ENCODE data around the gene KRT6B. TPM values are rescaled to one million over a fixed set of nuclear protein-coding genes. Genes with fewer than 3 reads are reported as not detected.

KRT6B gene
- total and polyA plus RNA-seq, 9 of the 15 experiments (the other 6 are each of a cell fraction or from before 2014, with no cell fraction given): not detected

- H3K36me3 ChIP-seq (ENCODE audit: control insufficient read depth, insufficient read depth, low read length): no peaks in the 10 kb centered on the region
- H3K9me3 ChIP-seq (replicated peaks; ENCODE audit: control insufficient read depth, insufficient read depth, low read depth, low read length): no peaks in the 10 kb centered on the region
- no peak overlapping the region for H3K9ac ChIP-seq (ENCODE audit: insufficient read depth in 1 of 2, low read depth in 2 of 2, low read length in 2 of 2)
- no peaks in the 10 kb centered on the region for H3K4me1 ChIP-seq (replicated peaks in 1 of 2; ENCODE audit: control insufficient read depth in 2 of 2, insufficient read depth in 2 of 2, low read length in 2 of 2)
- CTCF ChIA-PET (ENCODE audit: low intra/inter-chr PET ratio): no interaction called here
- no peaks in the 10 kb centered on the region for H4K20me1 ChIP-seq (replicated peaks; ENCODE audit: control insufficient read depth, insufficient read depth, low read length)
- TF ChIP-seq RFX7 (CRISPR knock-in tag; IDR thresholded peaks at IDR 0.05) (no peak), BACH1 (tag; IDR thresholded peaks at IDR 0.05) (no peak), PATZ1 (CRISPR knock-in tag; IDR thresholded peaks at IDR 0.05; ENCODE audit: borderline replicate concordance) (no peak), HES1 (IDR thresholded peaks at IDR 0.05; ENCODE audit: low read depth) (no peak), CEBPZ (IDR thresholded peaks at IDR 0.05; ENCODE audit: borderline replicate concordance, low read depth, low read length) (no peak), ZNF644 (tag; IDR thresholded peaks at IDR 0.05; ENCODE audit: low read depth) (no peak), PCBP1 (IDR thresholded peaks at IDR 0.05; ENCODE audit: low read depth, low read length, poor library complexity, severe bottlenecking) (no peak), NR0B1 (IDR thresholded peaks at IDR 0.05; ENCODE audit: partially characterized antibody) (no peak)
- POLR2A ChIA-PET: no interaction called here
- H3K4me3 ChIP-seq: no peak overlapping the region
- no peaks in the 10 kb centered on the region for H3K79me2 ChIP-seq (ENCODE audit: control insufficient read depth, insufficient read depth, low read length)
- no peak overlapping the region for H3K27ac ChIP-seq (ENCODE audit: extremely low read depth, low read depth, low read length)
- no peak for FAIRE-seq
- no peak overlapping the region for H2AFZ ChIP-seq (ENCODE audit: low read depth, low read length)
- H3K4me2 ChIP-seq (ENCODE audit: insufficient read depth, low read length): no peak overlapping the region
- WGBS (ENCODE audit: insufficient coverage, low coverage, missing lambda C conversion rate): 1% methylated on average over 5 of the region's 5 CpGs
- DNase-seq (ENCODE audit: extremely low read depth in 1 of 4, low spot score in 3 of 4): no peak
- ATAC-seq: no peak
- H3K9me1 ChIP-seq (ENCODE audit: control insufficient read depth, insufficient read depth, low read length): no peaks in the 10 kb centered on the region
- no TSS peak for BruUV-seq (replicated peaks)
- peaks cover 0 to 14% of the 10 kb centered on the region in 2 experiments; a peak in 3 of 5 replicates for H3K27me3 ChIP-seq (ENCODE audit: control insufficient read depth in 2 of 2, insufficient read depth in 2 of 2, low read length in 2 of 2)
- in situ Hi-C loops (cut with MboI) (no loop called here), intact Hi-C loops (cut with micrococcal nuclease) (no loop called here)
Observed at GRCh38 chr12:52486166-52487105, 34.5 kb upstream of the KRT6B start.
